Upper lobe of left lung (tissue), 4 donors: ENCODE data around the gene FAM169A.

ENCODE experiments used
- EP300 ChIP-seq, 4 donors: sonication (generic); formaldehyde crosslinking; IDR thresholded peaks; one replicate each; pipeline ENCODE4 v1.5.1; 2017; ENCODE audit warnings: antibody characterized with exemption in 4 of 4, control low read depth in 2 of 4
- POLR2A ChIP-seq, 4 donors: fragments of 450-650 bp; IDR thresholded peaks; one replicate each; pipeline ENCODE4 v1.5.1; 2016 to 2017; ENCODE audit warnings: antibody characterized with exemption in 4 of 4, mild to moderate bottlenecking in 2 of 4
- TF ChIP-seq, protein P1 (sequence below), 6 experiments: fragments of 450-650 bp in 4 of 6; fragments of 200-600 bp in 2 of 6; sonication (generic) in 2 of 6; IDR thresholded peaks; one replicate each; pipeline ENCODE4 v1.5.1; 2016 to 2019; ENCODE audit warnings: antibody characterized with exemption in 6 of 6

DNA sequence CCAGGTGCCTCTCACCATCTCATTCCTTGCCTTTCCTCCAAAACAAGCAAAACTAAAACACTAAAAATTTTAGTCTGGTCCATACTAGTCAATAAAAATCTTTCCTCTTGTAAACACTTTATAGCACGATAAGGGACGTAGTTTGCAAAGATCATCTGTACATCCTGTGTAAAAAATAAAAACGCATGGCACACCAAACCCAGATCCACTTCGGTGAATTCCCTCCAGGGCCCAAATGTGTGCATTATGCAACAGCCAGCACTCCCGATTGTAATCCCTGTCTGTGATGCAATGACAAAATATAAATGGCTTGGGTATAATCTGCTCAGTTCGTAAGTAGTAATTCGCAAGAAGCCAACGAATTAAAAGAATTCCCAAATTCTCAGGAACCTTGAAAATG, 1.4 kb downstream of the FAM169A start:
- TF ChIP-seq, protein P1, sequence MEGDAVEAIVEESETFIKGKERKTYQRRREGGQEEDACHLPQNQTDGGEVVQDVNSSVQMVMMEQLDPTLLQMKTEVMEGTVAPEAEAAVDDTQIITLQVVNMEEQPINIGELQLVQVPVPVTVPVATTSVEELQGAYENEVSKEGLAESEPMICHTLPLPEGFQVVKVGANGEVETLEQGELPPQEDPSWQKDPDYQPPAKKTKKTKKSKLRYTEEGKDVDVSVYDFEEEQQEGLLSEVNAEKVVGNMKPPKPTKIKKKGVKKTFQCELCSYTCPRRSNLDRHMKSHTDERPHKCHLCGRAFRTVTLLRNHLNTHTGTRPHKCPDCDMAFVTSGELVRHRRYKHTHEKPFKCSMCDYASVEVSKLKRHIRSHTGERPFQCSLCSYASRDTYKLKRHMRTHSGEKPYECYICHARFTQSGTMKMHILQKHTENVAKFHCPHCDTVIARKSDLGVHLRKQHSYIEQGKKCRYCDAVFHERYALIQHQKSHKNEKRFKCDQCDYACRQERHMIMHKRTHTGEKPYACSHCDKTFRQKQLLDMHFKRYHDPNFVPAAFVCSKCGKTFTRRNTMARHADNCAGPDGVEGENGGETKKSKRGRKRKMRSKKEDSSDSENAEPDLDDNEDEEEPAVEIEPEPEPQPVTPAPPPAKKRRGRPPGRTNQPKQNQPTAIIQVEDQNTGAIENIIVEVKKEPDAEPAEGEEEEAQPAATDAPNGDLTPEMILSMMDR (IDR thresholded peaks at IDR 0.05): no peak
- TF ChIP-seq POLR2A (IDR thresholded peaks at IDR 0.05): no peak
- TF ChIP-seq EP300 (IDR thresholded peaks at IDR 0.05): no peak
